WTC11 (cell line): ENCODE data around the gene EFHD2. TPM values are rescaled to one million over a fixed set of nuclear protein-coding genes. Genes with fewer than 3 reads are reported as not detected.

Source experiments
- ATAC-seq: fragments of 200-7000 bp; cut with Tn5 transposase; 2 replicates; pipeline ENCODE4 v1.10.0; 2021; ENCODE audit warnings: mild to moderate bottlenecking, moderate library complexity
- CTCF ChIA-PET: fragments of 300-600 bp; sonication (Branson Sonifier 250); formaldehyde crosslinking; loops from one replicate; lab custom pipeline; 2021; ENCODE audit warnings: antibody characterized with exemption; lab: Charles Lee
- POLR2A ChIA-PET: fragments of 350-600 bp; sonication (Branson Sonifier 250); formaldehyde crosslinking; loops from one replicate; lab custom pipeline; 2021; ENCODE audit warnings: antibody characterized with exemption; lab: Charles Lee
- DNase-seq: peaks from one replicate; pipeline ENCODE4 v3.0.0; 2021; ENCODE audit warnings: low spot score
- H3K27ac Mint-ChIP-seq: 2 replicates; pipeline ENCODE4 v1.8.0; 2021; ENCODE audit warnings: mixed read lengths
- H3K27me3 Mint-ChIP-seq: 2 replicates; pipeline ENCODE4 v1.8.0; 2021; ENCODE audit warnings: low read depth, mild to moderate bottlenecking, moderate library complexity, mixed read lengths
- H3K36me3 Mint-ChIP-seq: 2 replicates; pipeline ENCODE4 v1.8.0; 2021; ENCODE audit warnings: mixed read lengths
- H3K4me1 Mint-ChIP-seq: 2 replicates; pipeline ENCODE4 v1.8.0; 2022; ENCODE audit warnings: mixed read lengths
- H3K4me3 Mint-ChIP-seq: 2 replicates; pipeline ENCODE4 v1.8.0; 2021; ENCODE audit warnings: mild to moderate bottlenecking, moderate library complexity, mixed read lengths
- H3K9me3 Mint-ChIP-seq: 2 replicates; pipeline ENCODE4 v1.8.0; 2021; ENCODE audit warnings: mixed read lengths
- E2F5 ChIP-seq: sonication (generic); formaldehyde crosslinking; IDR thresholded peaks from 2 replicates; pipeline ENCODE4 v1.8.1; 2022; ENCODE audit warnings: mild to moderate bottlenecking, moderate library complexity, missing genetic modification reagents
- GRHL2 ChIP-seq: fragments of 250-450 bp; sonication (Bioruptor Pico); IDR thresholded peaks from 2 replicates; pipeline ENCODE4 v1.8.0; 2022; ENCODE audit warnings: mild to moderate bottlenecking, moderate library complexity; ENCODE audit not compliant: insufficient replicate concordance, severe bottlenecking
- HMGXB4 ChIP-seq: sonication (generic); formaldehyde crosslinking; IDR thresholded peaks from 2 replicates; pipeline ENCODE4 v1.8.1; 2023; ENCODE audit warnings: mild to moderate bottlenecking, moderate library complexity, missing genetic modification reagents
- IRF1 ChIP-seq: sonication (generic); formaldehyde crosslinking; IDR thresholded peaks from 2 replicates; pipeline ENCODE4 v1.8.0; 2023; ENCODE audit warnings: missing genetic modification reagents
- JUN ChIP-seq: sonication (generic); formaldehyde crosslinking; IDR thresholded peaks from 2 replicates; pipeline ENCODE4 v1.8.0; 2023; ENCODE audit warnings: mild to moderate bottlenecking, missing genetic modification reagents
- NFE2L1 ChIP-seq: sonication (generic); formaldehyde crosslinking; IDR thresholded peaks from 2 replicates; pipeline ENCODE4 v1.8.1; 2023; ENCODE audit warnings: missing genetic modification reagents
- NR2C2 ChIP-seq: sonication (generic); formaldehyde crosslinking; IDR thresholded peaks from 2 replicates; pipeline ENCODE4 v1.8.0; 2022; ENCODE audit warnings: mild to moderate bottlenecking, missing genetic modification reagents
- OVOL2 ChIP-seq: fragments of 250-450 bp; sonication (Bioruptor Pico); IDR thresholded peaks from 2 replicates; pipeline ENCODE4 v1.9.0; 2021; ENCODE audit warnings: mild to moderate bottlenecking, borderline replicate concordance
- SOX15 ChIP-seq: fragments of 250-450 bp; sonication (Bioruptor Pico); IDR thresholded peaks from 2 replicates; pipeline ENCODE4 v1.9.0; 2021; ENCODE audit warnings: mild to moderate bottlenecking
- TP53 ChIP-seq: sonication (generic); formaldehyde crosslinking; IDR thresholded peaks from 2 replicates; pipeline ENCODE4 v1.8.1; 2023; ENCODE audit warnings: mild to moderate bottlenecking, missing genetic modification reagents
- ZNF138 ChIP-seq: sonication (generic); formaldehyde crosslinking; conservative IDR thresholded peaks from 2 replicates; pipeline ENCODE4 v1.8.1; 2022; ENCODE audit warnings: mild to moderate bottlenecking, moderate library complexity, missing genetic modification reagents
- ZNF281 ChIP-seq: sonication (generic); formaldehyde crosslinking; IDR thresholded peaks from 2 replicates; pipeline ENCODE4 v1.8.0; 2023; ENCODE audit warnings: mild to moderate bottlenecking, missing genetic modification reagents
- ZNF423 ChIP-seq: fragments of 250-450 bp; sonication (Bioruptor Pico); IDR thresholded peaks from 2 replicates; pipeline ENCODE4 v2.1.2; 2022; ENCODE audit warnings: mild to moderate bottlenecking, moderate library complexity
- ZNF512 ChIP-seq: sonication (generic); formaldehyde crosslinking; IDR thresholded peaks from 2 replicates; pipeline ENCODE4 v1.8.1; 2022; ENCODE audit warnings: missing genetic modification reagents, borderline replicate concordance
- ZNF532 ChIP-seq: fragments of 250-450 bp; sonication (Bioruptor Pico); IDR thresholded peaks from 2 replicates; pipeline ENCODE4 v1.9.0; 2021; ENCODE audit warnings: mild to moderate bottlenecking, borderline replicate concordance
- ZNF671 ChIP-seq: fragments of 250-450 bp; sonication (Bioruptor Pico); IDR thresholded peaks from 2 replicates; pipeline ENCODE4 v1.8.0; 2021; ENCODE audit warnings: mild to moderate bottlenecking
- total RNA-seq: library from RNA; stranded (reverse); gene quantifications from 3 replicates; pipeline ENCODE4 v1.2.3, GENCODE V29; 2021

EFHD2 gene
- total RNA-seq, 1 experiment from 2014 or later, result 23.8 TPM

GRCh38 chr1:15429701-15430149 is 20.0 kb downstream of the EFHD2 start:
- no peak overlapping the region for H3K27ac Mint-ChIP-seq
- CTCF ChIA-PET, result interaction anchor here (0.8 to 5.3 kb wide), 2 partner anchors 78 to 106 kb away, joined by 3 to 118 read pairs; no protein-coding TSS in a partner anchor

More at GRCh38 chr1:15429701-15430149, 20.0 kb downstream of the EFHD2 start:
- no peak for TF ChIP-seq TP53 (CRISPR knock-in tag)
- TF ChIP-seq NR2C2 (CRISPR knock-in tag), result no peak
- no peak for TF ChIP-seq IRF1 (CRISPR knock-in tag)
- TF ChIP-seq ZNF671 (CRISPR knock-in tag), result no peak
- TF ChIP-seq SOX15, result no peak
- no peak for TF ChIP-seq NFE2L1 (CRISPR knock-in tag)
- no peak for TF ChIP-seq ZNF512 (CRISPR knock-in tag)
- no peak for TF ChIP-seq OVOL2 (CRISPR knock-in tag)
- TF ChIP-seq ZNF423 (CRISPR knock-in tag), result no peak
- no peak for TF ChIP-seq GRHL2 (CRISPR knock-in tag)
- TF ChIP-seq ZNF532 (CRISPR knock-in tag), result no peak
- no peak for TF ChIP-seq ZNF138 (CRISPR knock-in tag)
- no peak for TF ChIP-seq JUN
- no peak for TF ChIP-seq ZNF281 (CRISPR knock-in tag)
- no peak for TF ChIP-seq E2F5 (CRISPR knock-in tag)
- no peak for TF ChIP-seq HMGXB4 (CRISPR knock-in tag)
- Mint-ChIP-seq H3K36me3 (no peaks in the 10 kb centered on the region), H3K4me3 (no peak overlapping the region), H3K9me3 (no peaks in the 10 kb centered on the region), H3K4me1 (peaks cover 4% of the 10 kb centered on the region; the same call in 1 of the 2 replicates), H3K27me3 (no peaks in the 10 kb centered on the region)
- no peak for DNase-seq
- ATAC-seq, result no peak
- POLR2A ChIA-PET, result no interaction called here
